Omental fat pad (tissue), 4 donors: Measurements from ENCODE around the gene BACE2. TPM values are rescaled to one million over a fixed set of nuclear protein-coding genes. Genes with fewer than 3 reads are reported as not detected.
A peak's percentile ranks its signal among the peaks of the same experiment; 100 is the strongest.

ENCODE experiments used
- ATAC-seq: fragments of 150-250 bp; one replicate; pipeline ENCODE4 v1.9.1; 2016; ENCODE audit warnings: mild to moderate bottlenecking, moderate library complexity; ENCODE audit not compliant: low FRiP score
- DNase-seq: peaks from one replicate; pipeline ENCODE4 v3.0.0-alpha.2; 2019; ENCODE audit warnings: low spot score
- CTCF ChIP-seq, 3 donors: fragments of 450-650 bp; IDR thresholded peaks; one replicate each; pipeline ENCODE4 v1.5.1; 2016 to 2017; ENCODE audit warnings: antibody characterized with exemption in 3 of 3, mild to moderate bottlenecking in 3 of 3, moderate library complexity in 2 of 3
- total RNA-seq, 4 donors: library from RNA; depleted of rRNA; stranded (reverse); fragments of >200 nt; gene quantifications; one replicate each; pipeline ENCODE4 v1.1.0, GENCODE V29; 2016

BACE2 gene
- total RNA-seq, 4 donors from 2014 or later: 23.5 to 39.3 (median 37.0) TPM

- TF ChIP-seq CTCF (IDR thresholded peaks at IDR 0.05): no peak
- no peak for ATAC-seq
Measured at GRCh38 chr21:41267346-41267745, 99.4 kb downstream of the BACE2 start.

GRCh38 chr21:41269535-41269934, 101.6 kb downstream of the BACE2 start:
- no peak for DNase-seq

More at GRCh38 chr21:41267346-41267745, 99.4 kb downstream of the BACE2 start:
- DNase-seq: no peak

GRCh38 chr21:41277196-41277595, 109.2 kb downstream of the BACE2 start:
- no peak for TF ChIP-seq CTCF (IDR thresholded peaks at IDR 0.05)
- DNase-seq: no peak
- no peak for ATAC-seq

More at GRCh38 chr21:41269535-41269934, 101.6 kb downstream of the BACE2 start:
- no peak for ATAC-seq
- no peak for TF ChIP-seq CTCF (IDR thresholded peaks at IDR 0.05)

GRCh38 chr21:41277846-41278245, 109.9 kb downstream of the BACE2 start:
- no peak for ATAC-seq
- DNase-seq: no peak
- TF ChIP-seq CTCF (IDR thresholded peaks at IDR 0.05): no peak

- DNase-seq (no peak), ATAC-seq (peak; percentile 48)
- TF ChIP-seq CTCF (IDR thresholded peaks at IDR 0.05): no peak
Measured at GRCh38 chr21:41280115-41280919, 112.4 kb downstream of the BACE2 start.

GRCh38 chr21:41282412-41282811, 114.5 kb downstream of the BACE2 start:
- DNase-seq (no peak), ATAC-seq (no peak)
- TF ChIP-seq CTCF (IDR thresholded peaks at IDR 0.05): no peak
